ENCODE results near the gene TMEM14A. TPM values are rescaled to one million over a fixed set of nuclear protein-coding genes. Genes with fewer than 3 reads are reported as not detected.

Gene TMEM14A
- polyA plus RNA-seq, 2 donors, result 30.8 to 43.2 TPM

DNA sequence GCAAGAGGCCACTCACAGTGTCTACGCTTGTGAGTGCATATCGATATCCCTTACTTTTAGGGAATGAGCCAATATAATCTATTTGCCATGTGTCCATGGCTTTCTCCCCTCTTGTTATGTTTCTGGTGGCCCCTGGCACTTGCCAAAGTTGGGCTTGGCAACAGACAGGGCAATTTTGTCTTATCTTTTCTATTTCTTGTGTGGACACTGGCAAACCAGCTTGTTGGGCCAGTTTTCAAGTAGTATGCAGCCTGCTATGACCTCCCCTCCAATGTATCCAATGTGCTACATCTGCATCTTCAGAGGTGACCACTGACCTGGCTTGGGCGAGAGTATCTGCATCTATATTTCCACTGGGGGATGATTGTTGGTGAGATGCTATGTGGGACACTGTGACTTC, 63.2 kb downstream of the TMEM14A start:
- H3K36me3 ChIP-seq (ENCODE audit: control insufficient read depth in 2 of 2, insufficient read depth in 2 of 2, low read length in 1 of 2), result no peaks in the 10 kb centered on the region
- H3K27me3 ChIP-seq (ENCODE audit: control insufficient read depth in 1 of 2, insufficient read depth in 2 of 2, low read length in 2 of 2), result no peaks in the 10 kb centered on the region
- no peak overlapping the region for H3K4me3 ChIP-seq (ENCODE audit: low read depth in 1 of 2, low read length in 2 of 2)
- WGBS, 2 donors, result 84 to 94% methylated on average over 3 of the region's 3 CpGs
- H3K27ac ChIP-seq (ENCODE audit: low read depth in 2 of 2, low read length in 1 of 2), result no peak overlapping the region
- peaks cover 0 to 3% of the 10 kb centered on the region in 2 donors for H3K4me1 ChIP-seq (ENCODE audit: control insufficient read depth in 2 of 2, insufficient read depth in 2 of 2, low read length in 1 of 2)
- H3K9me3 ChIP-seq (ENCODE audit: control insufficient read depth in 2 of 2, insufficient read depth in 1 of 2, low read depth in 1 of 2, low read length in 1 of 2), result no peaks in the 10 kb centered on the region

DNA sequence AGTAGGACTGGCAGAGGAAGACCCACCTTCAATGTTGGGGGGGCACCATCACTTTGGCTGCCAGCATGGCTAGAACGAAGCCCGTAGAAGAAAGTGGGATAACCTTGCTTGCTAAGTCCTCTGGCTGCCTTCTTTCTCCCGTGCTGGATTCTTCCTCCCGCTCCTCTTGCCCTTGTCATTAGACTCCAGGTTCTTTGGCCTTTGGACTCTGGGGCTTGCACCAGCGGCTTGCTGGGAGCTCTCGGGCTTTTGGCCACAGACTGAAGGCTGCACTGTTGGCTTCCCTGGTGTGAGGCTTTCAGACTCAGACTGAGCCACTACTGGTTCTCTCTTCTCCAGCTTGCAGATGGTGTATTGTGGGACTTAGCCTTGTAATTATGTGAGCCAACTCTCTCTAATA, 64.2 kb downstream of the TMEM14A start:
- no peak overlapping the region for H3K27ac ChIP-seq (ENCODE audit: low read depth in 2 of 2, low read length in 1 of 2)
- peaks cover 0 to 3% of the 10 kb centered on the region in 2 donors for H3K4me1 ChIP-seq (ENCODE audit: control insufficient read depth in 2 of 2, insufficient read depth in 2 of 2, low read length in 1 of 2)
- 75 to 94% methylated on average over 6 of the region's 6 CpGs for WGBS, 2 donors
- no peaks in the 10 kb centered on the region for H3K9me3 ChIP-seq (ENCODE audit: control insufficient read depth in 2 of 2, insufficient read depth in 1 of 2, low read depth in 1 of 2, low read length in 1 of 2)
- no peaks in the 10 kb centered on the region for H3K27me3 ChIP-seq (ENCODE audit: control insufficient read depth in 1 of 2, insufficient read depth in 2 of 2, low read length in 2 of 2)
- no peaks in the 10 kb centered on the region for H3K36me3 ChIP-seq (ENCODE audit: control insufficient read depth in 2 of 2, insufficient read depth in 2 of 2, low read length in 1 of 2)
- no peak overlapping the region for H3K4me3 ChIP-seq (ENCODE audit: low read depth in 1 of 2, low read length in 2 of 2)

DNA sequence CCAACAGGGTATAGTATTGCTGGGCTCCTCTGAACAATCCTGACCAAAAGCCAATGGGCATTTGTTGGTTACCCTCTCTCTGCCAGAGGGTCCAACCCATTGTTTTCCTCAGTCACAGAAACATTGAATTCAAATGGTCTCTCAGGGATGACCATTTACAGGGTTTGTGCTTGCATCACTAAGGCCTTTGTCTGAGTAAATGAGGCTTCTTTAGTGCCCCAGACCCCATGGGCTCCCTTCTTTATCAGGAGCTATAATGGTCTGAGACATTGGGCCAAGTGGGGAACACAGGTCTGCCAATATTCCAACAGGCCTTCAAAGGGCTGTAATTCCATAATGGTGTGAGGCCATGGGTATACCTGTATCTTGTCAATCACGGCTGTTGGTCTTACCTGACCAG, 65.2 kb downstream of the TMEM14A start:
- Histone ChIP-seq H3K36me3 (ENCODE audit: control insufficient read depth in 2 of 2, insufficient read depth in 2 of 2, low read length in 1 of 2) (no peaks in the 10 kb centered on the region), H3K27me3 (ENCODE audit: control insufficient read depth in 1 of 2, insufficient read depth in 2 of 2, low read length in 2 of 2) (no peaks in the 10 kb centered on the region), H3K4me1 (ENCODE audit: control insufficient read depth in 2 of 2, insufficient read depth in 2 of 2, low read length in 1 of 2) (peaks cover 0 to 3% of the 10 kb centered on the region in 2 donors), H3K9me3 (ENCODE audit: control insufficient read depth in 2 of 2, insufficient read depth in 1 of 2, low read depth in 1 of 2, low read length in 1 of 2) (peaks cover 2 to 4% of the 10 kb centered on the region in 2 donors), H3K27ac (ENCODE audit: low read depth in 2 of 2, low read length in 1 of 2) (no peak overlapping the region), H3K4me3 (ENCODE audit: low read depth in 1 of 2, low read length in 2 of 2) (no peak overlapping the region)
- WGBS, 2 donors, result 91 to 93% methylated on average over 1 of the region's 1 CpG

Other genes starting within 250 kb of the TMEM14A start
- gene TRAM2, start 94.1 kb upstream of the TMEM14A start, polyA plus RNA-seq, result 1 to 10 TPM; 1.0 to 1.8 TPM
- gene GSTA2, start 92.4 kb downstream of the TMEM14A start, polyA plus RNA-seq, result not detected
- gene GSTA1, start 132.7 kb downstream of the TMEM14A start, polyA plus RNA-seq, result 1 to 10 TPM; 2.4 to 3.1 TPM
- gene GSTA5, start 169.7 kb downstream of the TMEM14A start, polyA plus RNA-seq, result not detected
- gene GSTA3, start 238.6 kb downstream of the TMEM14A start, polyA plus RNA-seq, result under 1 TPM in 1 of 2 donors, not detected in 1; 0.13 TPM

All from esophagus (tissue), 2 donors.